ENCODE measurements around the gene APOH.

APOH gene

GRCh38 chr17:66190738-66191592, 38.2 kb downstream of the APOH start:
- DNase-seq = no peak

GRCh38 chr17:66187718-66188117, 41.5 kb downstream of the APOH start:
- DNase-seq = no peak

- peak; percentile 15 to 32 for DNase-seq
Observed at GRCh38 chr17:66185862-66186261, 43.4 kb downstream of the APOH start.

- no peak for DNase-seq
Observed at GRCh38 chr17:66184392-66184791, 44.8 kb downstream of the APOH start.

- DNase-seq = no peak
Observed at GRCh38 chr17:66183529-66183928, 45.7 kb downstream of the APOH start.

GRCh38 chr17:66178642-66179041, 50.6 kb downstream of the APOH start:
- no peak for DNase-seq

- peak; percentile 50 to 73 for DNase-seq
Observed at GRCh38 chr17:66177048-66177447, 52.2 kb downstream of the APOH start.

GRCh38 chr17:66175892-66176291, 53.3 kb downstream of the APOH start:
- no peak for DNase-seq

- DNase-seq = peak; percentile 36 to 77
Observed at GRCh38 chr17:66172691-66173223, 56.5 kb downstream of the APOH start.

GRCh38 chr17:66172144-66172543, 57.1 kb downstream of the APOH start:
- no peak for DNase-seq

- no peak for DNase-seq
Observed at GRCh38 chr17:66171692-66172091, 57.5 kb downstream of the APOH start.

GRCh38 chr17:66171172-66171571, 58.0 kb downstream of the APOH start:
- DNase-seq = no peak

GRCh38 chr17:66169839-66170238, 59.4 kb downstream of the APOH start:
- no peak for DNase-seq

GRCh38 chr17:66167189-66167815, 61.9 kb downstream of the APOH start:
- DNase-seq = no peak

- DNase-seq = no peak
Observed at GRCh38 chr17:66165537-66166123, 63.6 kb downstream of the APOH start.

Measured in NCI-H187 (cell line).